HepG2 (cell line): ENCODE measurements around the gene PXMP4. TPM values are rescaled to one million over a fixed set of nuclear protein-coding genes. Genes with fewer than 3 reads are reported as not detected.

Experiments used
- EHMT2 ChIP-seq: fragments of 200-600 bp; sonication (generic); IDR thresholded peaks from 2 replicates; pipeline ENCODE4 v1.7.0; 2017; ENCODE audit warnings: antibody characterized with exemption, low read depth, low read length, borderline replicate concordance
- HINFP ChIP-seq: sonication (generic); formaldehyde crosslinking; IDR thresholded peaks from 2 replicates; pipeline ENCODE4 v1.4.0; 2020; ENCODE audit warnings: low read depth, mild to moderate bottlenecking, missing genetic modification reagents
- HNRNPLL ChIP-seq: fragments of 200-400 bp; formaldehyde crosslinking; IDR thresholded peaks from 2 replicates; pipeline ENCODE4 v1.6.1; 2017; ENCODE audit warnings: mild to moderate bottlenecking, low read depth, low read length; ENCODE audit not compliant: poor library complexity, severe bottlenecking
- IKZF5 ChIP-seq: IDR thresholded peaks from 2 replicates; pipeline ENCODE4 v1.6.1; 2018; ENCODE audit warnings: missing genetic modification reagents, mild to moderate bottlenecking, missing compliant biosample characterization
- MED1 ChIP-seq: sonication (generic); formaldehyde crosslinking; IDR thresholded peaks from 2 replicates; pipeline ENCODE4 v1.4.0; 2020; ENCODE audit warnings: missing genetic modification reagents
- PRDM15 ChIP-seq: sonication (generic); formaldehyde crosslinking; IDR thresholded peaks from 2 replicates; pipeline ENCODE4 v1.4.0; 2020; ENCODE audit warnings: missing genetic modification reagents
- PRDM4 ChIP-seq: sonication (generic); formaldehyde crosslinking; IDR thresholded peaks from 2 replicates; pipeline ENCODE4 v1.9.0; 2021; ENCODE audit warnings: missing genetic modification reagents, borderline replicate concordance
- REST ChIP-seq, 2 experiments: IDR thresholded peaks; 2 replicates each; pipeline ENCODE4 v1.6.1; 2011 to 2012; ENCODE audit warnings: low read length in 2 of 2, borderline replicate concordance in 1 of 2, low read depth in 1 of 2, mild to moderate bottlenecking in 1 of 2, moderate library complexity in 1 of 2
- STAT5B ChIP-seq: sonication (generic); formaldehyde crosslinking; IDR thresholded peaks from 2 replicates; pipeline ENCODE4 v1.4.0; 2020; ENCODE audit warnings: missing genetic modification reagents
- ZBTB2 ChIP-seq: sonication (generic); formaldehyde crosslinking; IDR thresholded peaks from 2 replicates; pipeline ENCODE4 v1.8.0; 2022; ENCODE audit warnings: low read depth, missing genetic modification reagents
- ZNF33A ChIP-seq: sonication (generic); formaldehyde crosslinking; IDR thresholded peaks from 2 replicates; pipeline ENCODE4 v1.5.1; 2020; ENCODE audit warnings: missing genetic modification reagents, mild to moderate bottlenecking, moderate library complexity, borderline replicate concordance
- ZNF737 ChIP-seq: sonication (generic); formaldehyde crosslinking; IDR thresholded peaks from 2 replicates; pipeline ENCODE4 v1.5.0; 2020; ENCODE audit warnings: missing genetic modification reagents, mild to moderate bottlenecking, borderline replicate concordance
- ZNF761 ChIP-seq: sonication (generic); formaldehyde crosslinking; conservative IDR thresholded peaks from 2 replicates; pipeline ENCODE4 v1.4.0; 2020; ENCODE audit warnings: mild to moderate bottlenecking, missing genetic modification reagents
- polyA plus RNA-seq, 8 experiments: library from polyadenylated mRNA; depleted of rRNA in 3 of 8; stranded (reverse) in 7 of 8; unstranded in 1 of 8; fragments of >200 nt; fragmentation: Illumina TruSeq in 4 of 8; extraction: Trizol in 4 of 8; gene quantifications; 2 replicates each; pipeline versions ENCODE4 v1.2.1 to v1.2.3, GENCODE V29; 2011 to 2016; ENCODE audit warnings: low read depth in 4 of 8, missing spikeins in 1 of 8, mixed read lengths in 1 of 8; ENCODE audit not compliant: insufficient read depth in 1 of 8
- total RNA-seq, 5 experiments: library from RNA; depleted of rRNA; stranded (reverse); fragments of >200 nt; fragmentation: Illumina TruSeq; extraction: Trizol; gene quantifications; 2 replicates each; pipeline ENCODE4 v1.2.3, GENCODE V29; 2016; ENCODE audit warnings: low read depth in 1 of 5

Gene PXMP4
- total and polyA plus RNA-seq, 2 of the 13 experiments (the other 11 are each of a cell fraction or from before 2014, with no cell fraction given), result not detected

GRCh38 chr20:33653218-33653899 is 66.8 kb downstream of the PXMP4 start (continued):
- TF ChIP-seq PRDM15 (CRISPR knock-in tag) (no peak), PRDM4 (CRISPR knock-in tag) (no peak), ZBTB2 (CRISPR knock-in tag) (no peak; the same call in 1 of the 2 replicates), ZNF761 (no peak; the same call in 1 of the 2 replicates), HINFP (CRISPR knock-in tag) (no peak), ZNF737 (CRISPR knock-in tag) (no peak), STAT5B (CRISPR knock-in tag) (no peak), REST (IDR thresholded peaks at IDR 0.05; ENCODE audit: borderline replicate concordance in 1 of 2, low read depth in 1 of 2, low read length in 2 of 2) (no peak), IKZF5 (CRISPR knock-in tag) (peak; percentile 63), HNRNPLL (no peak), EHMT2 (no peak), MED1 (CRISPR knock-in tag) (no peak; the same call in 1 of the 2 replicates), ZNF33A (no peak)
